Activated T-cell treated with anti-CD3 and anti-CD28 coated beads, Interleukin-2, amount 50 U/mL, for 1 hour (primary cell): ENCODE measurements around the gene FRAS1.
"Not testable (repeated sequence)": the region's sequence is repeated elsewhere in the genome, so short reads cannot be mapped to it uniquely, and the experiment has no call there.

Experiments
- DNase-seq: peaks from one replicate; pipeline ENCODE4 v3.0.0-alpha.2; 2020

The FRAS1 gene

GRCh38 chr4:78293821-78294301, 236.7 kb downstream of the FRAS1 start:
- no peak for DNase-seq

- no peak for DNase-seq
Measured at GRCh38 chr4:78296261-78296660, 239.1 kb downstream of the FRAS1 start.

- no peak for DNase-seq
Measured at GRCh38 chr4:78297116-78297800, 240.1 kb downstream of the FRAS1 start.

GRCh38 chr4:78298618-78299017, 241.5 kb downstream of the FRAS1 start:
- DNase-seq, result no peak

- no peak for DNase-seq
Measured at GRCh38 chr4:78299565-78299972, 242.4 kb downstream of the FRAS1 start.

GRCh38 chr4:78307263-78307662, 250.1 kb downstream of the FRAS1 start:
- DNase-seq, result not testable (repeated sequence)

GRCh38 chr4:78308517-78308916, 251.4 kb downstream of the FRAS1 start:
- DNase-seq, result no peak

GRCh38 chr4:78309352-78309751, 252.2 kb downstream of the FRAS1 start:
- DNase-seq, result no peak

GRCh38 chr4:78310007-78310739, 253.1 kb downstream of the FRAS1 start:
- DNase-seq, result no peak

GRCh38 chr4:78310740-78311115, 253.6 kb downstream of the FRAS1 start:
- no peak for DNase-seq

GRCh38 chr4:78311306-78311705, 254.2 kb downstream of the FRAS1 start:
- DNase-seq, result no peak

- no peak for DNase-seq
Measured at GRCh38 chr4:78312989-78313753, 256.0 kb downstream of the FRAS1 start.

GRCh38 chr4:78313754-78314120, 256.6 kb downstream of the FRAS1 start:
- DNase-seq, result no peak

GRCh38 chr4:78318126-78318525, 261.0 kb downstream of the FRAS1 start:
- no peak for DNase-seq

- DNase-seq, result no peak
Measured at GRCh38 chr4:78320349-78320935, 263.3 kb downstream of the FRAS1 start.

- DNase-seq, result no peak
Measured at GRCh38 chr4:78322032-78322431, 264.9 kb downstream of the FRAS1 start.

GRCh38 chr4:78323439-78323838, 266.3 kb downstream of the FRAS1 start:
- no peak for DNase-seq

GRCh38 chr4:78324625-78325024, 267.5 kb downstream of the FRAS1 start:
- DNase-seq, result no peak

GRCh38 chr4:78325271-78326157, 268.4 kb downstream of the FRAS1 start:
- DNase-seq, result no peak

GRCh38 chr4:78328591-78328990, 271.5 kb downstream of the FRAS1 start:
- DNase-seq, result not testable (repeated sequence)

GRCh38 chr4:78331186-78331585, 274.1 kb downstream of the FRAS1 start:
- DNase-seq, result no peak

GRCh38 chr4:78331965-78332364, 274.8 kb downstream of the FRAS1 start:
- DNase-seq, result no peak
